ENCODE data around the gene LRP1B. TPM values are rescaled to one million over a fixed set of nuclear protein-coding genes. Genes with fewer than 3 reads are reported as not detected.
A peak's percentile ranks its signal among the peaks of the same experiment; 100 is the strongest.

The LRP1B gene
- total RNA-seq, 1 experiment from 2014 or later: 0.52 TPM

DNA sequence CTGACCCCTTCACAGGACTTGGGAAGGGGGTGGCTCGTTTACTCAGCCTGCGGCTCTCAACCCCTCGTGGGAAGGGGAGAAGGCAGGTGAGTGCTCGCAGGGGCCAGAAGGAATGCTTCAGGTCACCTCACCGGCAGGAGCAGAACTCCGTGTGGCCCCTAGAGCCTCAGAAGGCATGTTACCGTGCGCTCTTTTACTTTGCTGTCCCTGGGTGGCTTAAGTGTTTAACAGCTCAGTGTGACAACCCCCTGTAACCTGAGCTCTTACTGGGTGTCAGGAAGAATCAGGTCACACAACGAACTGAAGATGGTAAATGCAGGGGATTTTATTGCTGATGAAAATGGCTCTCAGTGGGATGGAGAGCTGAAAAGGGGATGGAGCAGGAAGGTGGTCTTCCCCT lies 1235.4 kb downstream of the LRP1B start:
- peak; percentile 76 for ATAC-seq
- Mint-ChIP-seq H3K27me3 (ENCODE audit: low read depth) (no peaks in the 10 kb centered on the region; the same call in 1 of the 2 replicates), H3K27ac (no peak overlapping the region), H3K36me3 (no peaks in the 10 kb centered on the region), H3K4me3 (peak overlapping the region; percentile 50), H3K9me3 (peaks cover 7% of the 10 kb centered on the region), H3K4me1 (peaks cover 38% of the 10 kb centered on the region)
- TF ChIP-seq MXD4 (CRISPR knock-in tag; IDR thresholded peaks at IDR 0.05; ENCODE audit: borderline replicate concordance) (no peak), GRHL2 (CRISPR knock-in tag; IDR thresholded peaks at IDR 0.05; ENCODE audit: insufficient replicate concordance, severe bottlenecking) (no peak), NR1H2 (CRISPR knock-in tag; IDR thresholded peaks at IDR 0.05) (no peak), NFYB (CRISPR knock-in tag; conservative IDR thresholded peaks at IDR 0.05; ENCODE audit: low read depth) (no peak), FOXJ3 (CRISPR knock-in tag; IDR thresholded peaks at IDR 0.05; ENCODE audit: borderline replicate concordance) (no peak), NFATC4 (CRISPR knock-in tag; IDR thresholded peaks at IDR 0.05) (no peak), ZNF317 (CRISPR knock-in tag; IDR thresholded peaks at IDR 0.05; ENCODE audit: borderline replicate concordance, low read depth) (no peak), SMAD4 (CRISPR knock-in tag; IDR thresholded peaks at IDR 0.05) (no peak)
- TF ChIP-seq, protein P1, sequence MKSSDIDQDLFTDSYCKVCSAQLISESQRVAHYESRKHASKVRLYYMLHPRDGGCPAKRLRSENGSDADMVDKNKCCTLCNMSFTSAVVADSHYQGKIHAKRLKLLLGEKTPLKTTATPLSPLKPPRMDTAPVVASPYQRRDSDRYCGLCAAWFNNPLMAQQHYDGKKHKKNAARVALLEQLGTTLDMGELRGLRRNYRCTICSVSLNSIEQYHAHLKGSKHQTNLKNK (CRISPR knock-in tag; IDR thresholded peaks at IDR 0.05): no peak
- TF ChIP-seq, protein P2, sequence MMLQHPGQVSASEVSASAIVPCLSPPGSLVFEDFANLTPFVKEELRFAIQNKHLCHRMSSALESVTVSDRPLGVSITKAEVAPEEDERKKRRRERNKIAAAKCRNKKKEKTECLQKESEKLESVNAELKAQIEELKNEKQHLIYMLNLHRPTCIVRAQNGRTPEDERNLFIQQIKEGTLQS (CRISPR knock-in tag; conservative IDR thresholded peaks at IDR 0.05): no peak
- TF ChIP-seq, protein P3, sequence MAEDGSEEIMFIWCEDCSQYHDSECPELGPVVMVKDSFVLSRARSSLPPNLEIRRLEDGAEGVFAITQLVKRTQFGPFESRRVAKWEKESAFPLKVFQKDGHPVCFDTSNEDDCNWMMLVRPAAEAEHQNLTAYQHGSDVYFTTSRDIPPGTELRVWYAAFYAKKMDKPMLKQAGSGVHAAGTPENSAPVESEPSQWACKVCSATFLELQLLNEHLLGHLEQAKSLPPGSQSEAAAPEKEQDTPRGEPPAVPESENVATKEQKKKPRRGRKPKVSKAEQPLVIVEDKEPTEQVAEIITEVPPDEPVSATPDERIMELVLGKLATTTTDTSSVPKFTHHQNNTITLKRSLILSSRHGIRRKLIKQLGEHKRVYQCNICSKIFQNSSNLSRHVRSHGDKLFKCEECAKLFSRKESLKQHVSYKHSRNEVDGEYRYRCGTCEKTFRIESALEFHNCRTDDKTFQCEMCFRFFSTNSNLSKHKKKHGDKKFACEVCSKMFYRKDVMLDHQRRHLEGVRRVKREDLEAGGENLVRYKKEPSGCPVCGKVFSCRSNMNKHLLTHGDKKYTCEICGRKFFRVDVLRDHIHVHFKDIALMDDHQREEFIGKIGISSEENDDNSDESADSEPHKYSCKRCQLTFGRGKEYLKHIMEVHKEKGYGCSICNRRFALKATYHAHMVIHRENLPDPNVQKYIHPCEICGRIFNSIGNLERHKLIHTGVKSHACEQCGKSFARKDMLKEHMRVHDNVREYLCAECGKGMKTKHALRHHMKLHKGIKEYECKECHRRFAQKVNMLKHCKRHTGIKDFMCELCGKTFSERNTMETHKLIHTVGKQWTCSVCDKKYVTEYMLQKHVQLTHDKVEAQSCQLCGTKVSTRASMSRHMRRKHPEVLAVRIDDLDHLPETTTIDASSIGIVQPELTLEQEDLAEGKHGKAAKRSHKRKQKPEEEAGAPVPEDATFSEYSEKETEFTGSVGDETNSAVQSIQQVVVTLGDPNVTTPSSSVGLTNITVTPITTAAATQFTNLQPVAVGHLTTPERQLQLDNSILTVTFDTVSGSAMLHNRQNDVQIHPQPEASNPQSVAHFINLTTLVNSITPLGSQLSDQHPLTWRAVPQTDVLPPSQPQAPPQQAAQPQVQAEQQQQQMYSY (CRISPR knock-in tag; IDR thresholded peaks at IDR 0.05): no peak
- TF ChIP-seq, protein P4, sequence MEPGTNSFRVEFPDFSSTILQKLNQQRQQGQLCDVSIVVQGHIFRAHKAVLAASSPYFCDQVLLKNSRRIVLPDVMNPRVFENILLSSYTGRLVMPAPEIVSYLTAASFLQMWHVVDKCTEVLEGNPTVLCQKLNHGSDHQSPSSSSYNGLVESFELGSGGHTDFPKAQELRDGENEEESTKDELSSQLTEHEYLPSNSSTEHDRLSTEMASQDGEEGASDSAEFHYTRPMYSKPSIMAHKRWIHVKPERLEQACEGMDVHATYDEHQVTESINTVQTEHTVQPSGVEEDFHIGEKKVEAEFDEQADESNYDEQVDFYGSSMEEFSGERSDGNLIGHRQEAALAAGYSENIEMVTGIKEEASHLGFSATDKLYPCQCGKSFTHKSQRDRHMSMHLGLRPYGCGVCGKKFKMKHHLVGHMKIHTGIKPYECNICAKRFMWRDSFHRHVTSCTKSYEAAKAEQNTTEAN (CRISPR knock-in tag; IDR thresholded peaks at IDR 0.05): no peak
- TF ChIP-seq, protein P5, sequence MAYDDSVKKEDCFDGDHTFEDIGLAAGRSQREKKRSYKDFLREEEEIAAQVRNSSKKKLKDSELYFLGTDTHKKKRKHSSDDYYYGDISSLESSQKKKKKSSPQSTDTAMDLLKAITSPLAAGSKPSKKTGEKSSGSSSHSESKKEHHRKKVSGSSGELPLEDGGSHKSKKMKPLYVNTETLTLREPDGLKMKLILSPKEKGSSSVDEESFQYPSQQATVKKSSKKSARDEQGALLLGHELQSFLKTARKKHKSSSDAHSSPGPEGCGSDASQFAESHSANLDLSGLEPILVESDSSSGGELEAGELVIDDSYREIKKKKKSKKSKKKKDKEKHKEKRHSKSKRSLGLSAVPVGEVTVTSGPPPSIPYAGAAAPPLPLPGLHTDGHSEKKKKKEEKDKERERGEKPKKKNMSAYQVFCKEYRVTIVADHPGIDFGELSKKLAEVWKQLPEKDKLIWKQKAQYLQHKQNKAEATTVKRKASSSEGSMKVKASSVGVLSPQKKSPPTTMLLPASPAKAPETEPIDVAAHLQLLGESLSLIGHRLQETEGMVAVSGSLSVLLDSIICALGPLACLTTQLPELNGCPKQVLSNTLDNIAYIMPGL (CRISPR knock-in tag; IDR thresholded peaks at IDR 0.05): no peak
- TF ChIP-seq, protein P6, sequence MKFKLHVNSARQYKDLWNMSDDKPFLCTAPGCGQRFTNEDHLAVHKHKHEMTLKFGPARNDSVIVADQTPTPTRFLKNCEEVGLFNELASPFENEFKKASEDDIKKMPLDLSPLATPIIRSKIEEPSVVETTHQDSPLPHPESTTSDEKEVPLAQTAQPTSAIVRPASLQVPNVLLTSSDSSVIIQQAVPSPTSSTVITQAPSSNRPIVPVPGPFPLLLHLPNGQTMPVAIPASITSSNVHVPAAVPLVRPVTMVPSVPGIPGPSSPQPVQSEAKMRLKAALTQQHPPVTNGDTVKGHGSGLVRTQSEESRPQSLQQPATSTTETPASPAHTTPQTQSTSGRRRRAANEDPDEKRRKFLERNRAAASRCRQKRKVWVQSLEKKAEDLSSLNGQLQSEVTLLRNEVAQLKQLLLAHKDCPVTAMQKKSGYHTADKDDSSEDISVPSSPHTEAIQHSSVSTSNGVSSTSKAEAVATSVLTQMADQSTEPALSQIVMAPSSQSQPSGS (CRISPR knock-in tag; IDR thresholded peaks at IDR 0.05; ENCODE audit: borderline replicate concordance, low read depth): no peak
- CTCF ChIA-PET: interaction anchor here (1.0 kb wide), 1 partner anchor 31 kb away, joined by 3 read pairs; no protein-coding TSS in a partner anchor
- peak; percentile 26 for DNase-seq (ENCODE audit: low spot score)
- POLR2A ChIA-PET: no interaction called here

DNA sequence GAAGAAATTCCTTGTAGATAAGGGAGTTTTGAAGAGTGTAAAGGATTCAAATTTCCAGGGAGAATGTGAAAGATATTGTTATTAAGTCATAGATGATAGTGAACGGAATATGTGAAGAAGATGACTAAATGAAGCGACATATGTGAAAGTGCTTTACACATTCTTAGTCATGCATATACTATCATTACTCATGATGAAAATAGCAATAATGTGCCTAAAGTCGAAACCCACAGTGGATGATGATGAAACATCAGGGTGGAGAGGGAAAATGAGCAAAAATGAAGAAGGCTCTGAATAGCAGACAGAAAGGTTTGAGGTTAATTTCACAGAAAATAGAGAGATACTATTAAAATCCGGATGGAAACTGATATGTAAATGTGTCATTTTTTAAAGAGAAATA lies 1237.1 kb downstream of the LRP1B start:
- no peak for DNase-seq (ENCODE audit: low spot score)
- POLR2A ChIA-PET: no interaction called here
- ATAC-seq: no peak
- Mint-ChIP-seq H3K36me3 (no peaks in the 10 kb centered on the region), H3K27me3 (ENCODE audit: low read depth) (no peaks in the 10 kb centered on the region; the same call in 1 of the 2 replicates), H3K27ac (no peak overlapping the region), H3K4me1 (peaks cover 38% of the 10 kb centered on the region), H3K4me3 (no peak overlapping the region), H3K9me3 (peaks cover 4% of the 10 kb centered on the region)
- CTCF ChIA-PET: no interaction called here
- TF ChIP-seq TP53 (CRISPR knock-in tag; IDR thresholded peaks at IDR 0.05): no peak
- TF ChIP-seq PRRX2 (CRISPR knock-in tag; IDR thresholded peaks at IDR 0.05): no peak
- TF ChIP-seq TEAD4 (CRISPR knock-in tag; IDR thresholded peaks at IDR 0.05): no peak
- no peak for TF ChIP-seq JAZF1 (CRISPR knock-in tag; IDR thresholded peaks at IDR 0.05)
- TF ChIP-seq ESRRA (CRISPR knock-in tag; IDR thresholded peaks at IDR 0.05; ENCODE audit: borderline replicate concordance): no peak
- TF ChIP-seq NR2C2 (CRISPR knock-in tag; IDR thresholded peaks at IDR 0.05): no peak
- TF ChIP-seq, protein P7, sequence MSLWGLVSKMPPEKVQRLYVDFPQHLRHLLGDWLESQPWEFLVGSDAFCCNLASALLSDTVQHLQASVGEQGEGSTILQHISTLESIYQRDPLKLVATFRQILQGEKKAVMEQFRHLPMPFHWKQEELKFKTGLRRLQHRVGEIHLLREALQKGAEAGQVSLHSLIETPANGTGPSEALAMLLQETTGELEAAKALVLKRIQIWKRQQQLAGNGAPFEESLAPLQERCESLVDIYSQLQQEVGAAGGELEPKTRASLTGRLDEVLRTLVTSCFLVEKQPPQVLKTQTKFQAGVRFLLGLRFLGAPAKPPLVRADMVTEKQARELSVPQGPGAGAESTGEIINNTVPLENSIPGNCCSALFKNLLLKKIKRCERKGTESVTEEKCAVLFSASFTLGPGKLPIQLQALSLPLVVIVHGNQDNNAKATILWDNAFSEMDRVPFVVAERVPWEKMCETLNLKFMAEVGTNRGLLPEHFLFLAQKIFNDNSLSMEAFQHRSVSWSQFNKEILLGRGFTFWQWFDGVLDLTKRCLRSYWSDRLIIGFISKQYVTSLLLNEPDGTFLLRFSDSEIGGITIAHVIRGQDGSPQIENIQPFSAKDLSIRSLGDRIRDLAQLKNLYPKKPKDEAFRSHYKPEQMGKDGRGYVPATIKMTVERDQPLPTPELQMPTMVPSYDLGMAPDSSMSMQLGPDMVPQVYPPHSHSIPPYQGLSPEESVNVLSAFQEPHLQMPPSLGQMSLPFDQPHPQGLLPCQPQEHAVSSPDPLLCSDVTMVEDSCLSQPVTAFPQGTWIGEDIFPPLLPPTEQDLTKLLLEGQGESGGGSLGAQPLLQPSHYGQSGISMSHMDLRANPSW (CRISPR knock-in tag; conservative IDR thresholded peaks at IDR 0.05; ENCODE audit: low read depth): no peak
- no peak for TF ChIP-seq FOXK1 (CRISPR knock-in tag; IDR thresholded peaks at IDR 0.05)

Data from WTC11 (cell line).